RPMI7951 (cell line): ENCODE results near the gene MBNL1. TPM values are rescaled to one million over a fixed set of nuclear protein-coding genes. Genes with fewer than 3 reads are reported as not detected.

Experiments
- DNase-seq: peaks from one replicate; pipeline ENCODE4 v3.0.0-alpha.2; 2012; ENCODE audit warnings: low read depth
- total RNA-seq: library from RNA; depleted of rRNA; stranded (reverse); fragments of >200 nt; shearing (Covaris generic); gene quantifications from 2 replicates; pipeline ENCODE4 v1.2.3, GENCODE V29; 2014; rRNA removed

Gene MBNL1
- 249 and 318 TPM in 2 replicates for total RNA-seq

- DNase-seq: peak; percentile 89
Observed at GRCh38 chr3:152268555-152269055, at the start of gene MBNL1. Gene MBNL1, plus strand, starts transcription at chr3:152268929. Its CDS starts 31,265 bp downstream, at chr3:152300194.

GRCh38 chr3:152219216-152219615, 49.5 kb upstream of the MBNL1 start:
- DNase-seq: no peak

GRCh38 chr3:152219769-152220255, 48.9 kb upstream of the MBNL1 start:
- DNase-seq: no peak

GRCh38 chr3:152222327-152222726, 46.4 kb upstream of the MBNL1 start:
- DNase-seq: peak; percentile 15

- no peak for DNase-seq
Observed at GRCh38 chr3:152225201-152225600, 43.5 kb upstream of the MBNL1 start.

- DNase-seq: no peak
Observed at GRCh38 chr3:152226176-152226575, 42.6 kb upstream of the MBNL1 start.

- DNase-seq: no peak
Observed at GRCh38 chr3:152227027-152227426, 41.7 kb upstream of the MBNL1 start.

GRCh38 chr3:152229692-152230091, 39.0 kb upstream of the MBNL1 start:
- DNase-seq: peak; percentile 22

- no peak for DNase-seq
Observed at GRCh38 chr3:152230370-152230769, 38.4 kb upstream of the MBNL1 start.

GRCh38 chr3:152232001-152232400, 36.7 kb upstream of the MBNL1 start:
- DNase-seq: no peak

- no peak for DNase-seq
Observed at GRCh38 chr3:152232679-152233078, 36.0 kb upstream of the MBNL1 start.

GRCh38 chr3:152234657-152235375, 33.9 kb upstream of the MBNL1 start:
- DNase-seq: no peak

GRCh38 chr3:152235709-152236298, 32.9 kb upstream of the MBNL1 start:
- DNase-seq: peak; percentile 61

GRCh38 chr3:152236716-152237115, 32.0 kb upstream of the MBNL1 start:
- DNase-seq: peak; percentile 46

- DNase-seq: peak; percentile 25
Observed at GRCh38 chr3:152241142-152242017, 27.3 kb upstream of the MBNL1 start.

GRCh38 chr3:152243301-152243711, 25.4 kb upstream of the MBNL1 start:
- no peak for DNase-seq

GRCh38 chr3:152243721-152244516, 24.8 kb upstream of the MBNL1 start:
- DNase-seq: no peak

GRCh38 chr3:152244517-152244888, 24.2 kb upstream of the MBNL1 start:
- DNase-seq: no peak

- no peak for DNase-seq
Observed at GRCh38 chr3:152245498-152246170, 23.1 kb upstream of the MBNL1 start.

- no peak for DNase-seq
Observed at GRCh38 chr3:152251916-152252315, 16.8 kb upstream of the MBNL1 start.

- no peak for DNase-seq
Observed at GRCh38 chr3:152252755-152253154, 16.0 kb upstream of the MBNL1 start.
